GM12878 (cell line): ENCODE data around the gene ATP5F1B. TPM values are rescaled to one million over a fixed set of nuclear protein-coding genes. Genes with fewer than 3 reads are reported as not detected.
A peak's percentile ranks its signal among the peaks of the same experiment; 100 is the strongest.
"Not testable (repeated sequence)": the region's sequence is repeated elsewhere in the genome, so short reads cannot be mapped to it uniquely, and the experiment has no call there.

ENCODE experiments used
- ATAC-seq: fragments of 200-7000 bp; cut with Tn5 transposase; 3 replicates; pipeline ENCODE4 v1.9.1; 2020; ENCODE audit warnings: mild to moderate bottlenecking, moderate library complexity
- BruUV-seq: library from RNA; stranded (reverse); fragments of 400-500 nt; replicated peaks from 2 replicates; lab custom pipeline; 2021; lab: Mats Ljungman, UMichigan
- CTCF ChIA-PET: fragments of 300-600 bp; sonication (Branson Sonifier 250); formaldehyde crosslinking; extraction: SDS; loops from one replicate; lab custom pipeline; 2021; ENCODE audit warnings: inconsistent platforms; lab: Yijun Ruan, JAX
- POLR2A ChIA-PET: fragments of 350-600 bp; formaldehyde crosslinking; extraction: SDS; loops from one replicate; lab custom pipeline; 2021; ENCODE audit warnings: inconsistent platforms; lab: Charles Lee
- RAD21 ChIA-PET: fragments of 300-600 bp; sonication (Branson Sonifier 250); formaldehyde crosslinking; loops from one replicate; lab custom pipeline; 2023; ENCODE audit warnings: antibody characterized with exemption; ENCODE audit not compliant: unreplicated experiment; lab: Charles Lee
- SMC1A ChIA-PET: fragments of 300-600 bp; sonication (Branson Sonifier 250); formaldehyde crosslinking; loops from one replicate; lab custom pipeline; 2023; ENCODE audit not compliant: unreplicated experiment, uncharacterized antibody; lab: Charles Lee
- DNase-seq: peaks from one replicate; pipeline ENCODE4 v3.0.0-alpha.2; 2011; ENCODE audit warnings: low read depth, low spot score
- FAIRE-seq: peaks from 3 replicates; lab custom pipeline; 2011; peaks lifted over from hg19 to GRCh38; lab: Jason Lieb, UNC
- H2AFZ ChIP-seq: 2 replicates; pipeline ENCODE4 v1.6.0; 2011; ENCODE audit warnings: low read depth, low read length, control low read depth; ENCODE audit not compliant: control insufficient read depth
- H3K27ac ChIP-seq: 2 replicates; pipeline ENCODE4 v1.5.1; 2011; ENCODE audit warnings: control low read depth; ENCODE audit not compliant: control insufficient read depth, insufficient read depth
- H3K27me3 ChIP-seq, 2 experiments: replicated peaks in 1 of 2; 2 replicates each; pipeline versions ENCODE4 v1.6.0 to v1.6.1; 2011; ENCODE audit warnings: low read length in 1 of 2; ENCODE audit not compliant: control insufficient read depth in 2 of 2, insufficient read depth in 2 of 2
- H3K36me3 ChIP-seq, 2 experiments: 2 replicates each; pipeline ENCODE4 v1.5.1; 2011; ENCODE audit warnings: low read length in 1 of 2; ENCODE audit not compliant: control insufficient read depth in 2 of 2, insufficient read depth in 2 of 2
- H3K4me1 ChIP-seq: 2 replicates; pipeline ENCODE4 v1.6.1; 2011; ENCODE audit warnings: mild to moderate bottlenecking, low read length, moderate library complexity, mixed read lengths; ENCODE audit not compliant: control insufficient read depth, insufficient read depth
- H3K4me2 ChIP-seq: 2 replicates; pipeline ENCODE4 v1.6.0; 2011; ENCODE audit warnings: control low read depth; ENCODE audit not compliant: control insufficient read depth, insufficient read depth
- H3K4me3 ChIP-seq: fragments of 200-600 bp; sonication (generic); 2 replicates; pipeline ENCODE4 v1.5.1; 2016
- H3K79me2 ChIP-seq: 2 replicates; pipeline ENCODE4 v1.6.0; 2011; ENCODE audit warnings: low read length; ENCODE audit not compliant: control insufficient read depth, insufficient read depth
- H3K9ac ChIP-seq: 2 replicates; pipeline ENCODE4 v1.8.0; 2011; ENCODE audit warnings: low read length, control low read depth, mixed read lengths; ENCODE audit not compliant: control insufficient read depth, insufficient read depth
- H3K9me3 ChIP-seq: replicated peaks from 3 replicates; pipeline ENCODE4 v1.5.1; 2011; ENCODE audit warnings: mild to moderate bottlenecking, low read length; ENCODE audit not compliant: control insufficient read depth, insufficient read depth
- H4K20me1 ChIP-seq: 2 replicates; pipeline ENCODE4 v1.6.0; 2011; ENCODE audit not compliant: control insufficient read depth, insufficient read depth
- CBX5 ChIP-seq: sonication (generic); IDR thresholded peaks from 2 replicates; pipeline ENCODE4 v1.6.1; 2016; ENCODE audit warnings: low read depth, moderate library complexity, mild to moderate bottlenecking, inconsistent platforms
- WGBS: methylation state at CpG from one replicate; pipeline ENCODE4 v1.1.6; 2016; ENCODE audit warnings: low lambda C conversion rate; ENCODE audit not compliant: insufficient replicate concordance, insufficient coverage; ENCODE audit errors: missing lambda C conversion rate; 5-methylcytosine and 5-hydroxymethylcytosine counted together
- in situ Hi-C: fragments of 300-500 bp; cut with MboI; formaldehyde crosslinking; loops from 9 replicates; pipeline ENCODE4 v1.14.3; 2018; ENCODE audit warnings: mixed read lengths
- intact Hi-C: fragments of 100-400 bp; cut with micrococcal nuclease; formaldehyde crosslinking; loops from one replicate; pipeline ENCODE4 v1.14.2; 2022; ENCODE audit not compliant: unreplicated experiment
- polyA plus RNA-seq, 11 experiments: library from polyadenylated mRNA; depleted of rRNA in 4 of 11; unstranded in 6 of 11; stranded (reverse) in 5 of 11; fragments of >200 nt; fragmentation: Nextera tagmentation in 4 of 11; fragmentation: Illumina TruSeq in 1 of 11; extraction: Ambion mirVana in 4 of 11; extraction: Trizol in 1 of 11; gene quantifications; 1 replicate in 1 of 11; 2 replicates in 10 of 11; pipeline versions ENCODE4 v1.2.1 to v1.2.3, GENCODE V29; 2011 to 2016; ENCODE audit warnings: inconsistent platforms in 2 of 11, missing spikeins in 2 of 11, low read depth in 1 of 11
- total RNA-seq, 4 experiments: library from RNA; depleted of rRNA in 3 of 4; stranded (reverse); fragments of >200 nt in 3 of 4; fragmentation: Illumina TruSeq in 1 of 4; extraction: Trizol in 1 of 4; gene quantifications; 2 replicates each; pipeline versions ENCODE4 v1.2.1 to v1.2.3, GENCODE V29; 2013 to 2021

Gene ATP5F1B
- total and polyA plus RNA-seq, 10 of the 15 experiments (the other 5 are each of a cell fraction or from before 2014, with no cell fraction given) = 671 to 1,908 (median 1,031) TPM

- 0 out of 2 replicates have a peak, but pooled peaks have one; percentile 41 for TF ChIP-seq CBX5
- H3K27ac ChIP-seq, H3K79me2 ChIP-seq, H3K9ac ChIP-seq, SMC1A ChIA-PET, H4K20me1 ChIP-seq, H2AFZ ChIP-seq, H3K36me3 ChIP-seq, intact Hi-C loops, BruUV-seq, FAIRE-seq, DNase-seq, H3K4me3 ChIP-seq, ATAC-seq, H3K27me3 ChIP-seq, H3K4me2 ChIP-seq, H3K9me3 ChIP-seq, in situ Hi-C loops, RAD21 ChIA-PET: not testable (repeated sequence)
- 92% methylated on average over 5 of the region's 5 CpGs for WGBS
- ChIA-PET POLR2A (interaction anchor here (0.6 kb wide), 1 partner anchor 18 kb away, joined by 3 read pairs; no protein-coding TSS in a partner anchor), CTCF (interaction anchor here (0.6 kb wide), 1 partner anchor 104 kb away, joined by 3 read pairs; no protein-coding TSS in a partner anchor)
- peaks cover 11% of the 10 kb centered on the region for H3K4me1 ChIP-seq
Measured at GRCh38 chr12:56653781-56654180, 8.0 kb upstream of the ATP5F1B start.

- H3K9me3 ChIP-seq, DNase-seq, H3K4me1 ChIP-seq, RAD21 ChIA-PET, in situ Hi-C loops, H2AFZ ChIP-seq, H3K27ac ChIP-seq, FAIRE-seq, H3K4me2 ChIP-seq, ATAC-seq, H3K36me3 ChIP-seq, H3K27me3 ChIP-seq, H3K9ac ChIP-seq, BruUV-seq, H3K4me3 ChIP-seq, H4K20me1 ChIP-seq: not testable (repeated sequence)
- ChIA-PET POLR2A (interaction anchor here (2.0 to 4.1 kb wide), 3 partner anchors 10 to 37 kb away, joined by 7 to 41 read pairs (median 28); no protein-coding TSS in a partner anchor), CTCF (interaction anchor here (2.0 kb wide), 1 partner anchor 11 kb away, joined by 6 read pairs; no protein-coding TSS in a partner anchor), SMC1A (interaction anchor here (3.1 to 4.4 kb wide), 2 partner anchors 11 to 14 kb away, joined by 15 to 43 read pairs; no protein-coding TSS in a partner anchor)
- H3K79me2 ChIP-seq = peaks cover 31% of the 10 kb centered on the region
- intact Hi-C loops = loop anchor here (10.0 kb wide), 1 partner anchor 523 kb away; the partner anchor contains the start of gene ESYT1
- WGBS = 94% methylated on average over 9 of the region's 9 CpGs
Measured at GRCh38 chr12:56648023-56648422, 2.2 kb upstream of the ATP5F1B start.
